CD4-positive, alpha-beta T cell treated with Interleukin-10 for 1 hour (primary cell): ENCODE measurements around the gene PAPLN.
"Not testable (repeated sequence)": the region's sequence is repeated elsewhere in the genome, so short reads cannot be mapped to it uniquely, and the experiment has no call there.

Source experiments
- DNase-seq: peaks from one replicate; pipeline ENCODE4 v3.0.0-alpha.2; 2020

PAPLN gene

DNA sequence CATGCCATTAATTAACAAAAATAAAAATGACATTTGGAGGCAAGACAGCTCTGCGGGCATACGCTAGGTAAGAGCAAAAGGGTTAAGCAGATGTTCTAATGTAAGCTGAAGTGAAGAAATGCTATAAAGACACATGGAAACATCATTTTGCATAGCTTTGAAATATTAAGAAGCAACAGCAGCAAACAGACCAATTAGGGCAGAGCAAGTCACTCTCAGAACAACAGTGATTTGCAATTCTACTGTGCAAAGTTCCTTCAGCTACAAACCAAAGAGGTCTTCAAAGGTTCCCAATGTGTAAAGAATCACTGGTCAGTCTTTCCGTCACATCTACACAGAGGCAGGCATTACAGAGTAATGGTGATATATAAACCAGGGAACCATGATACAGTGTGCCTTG lies 68.2 kb downstream of the PAPLN start:
- no peak for DNase-seq

DNA sequence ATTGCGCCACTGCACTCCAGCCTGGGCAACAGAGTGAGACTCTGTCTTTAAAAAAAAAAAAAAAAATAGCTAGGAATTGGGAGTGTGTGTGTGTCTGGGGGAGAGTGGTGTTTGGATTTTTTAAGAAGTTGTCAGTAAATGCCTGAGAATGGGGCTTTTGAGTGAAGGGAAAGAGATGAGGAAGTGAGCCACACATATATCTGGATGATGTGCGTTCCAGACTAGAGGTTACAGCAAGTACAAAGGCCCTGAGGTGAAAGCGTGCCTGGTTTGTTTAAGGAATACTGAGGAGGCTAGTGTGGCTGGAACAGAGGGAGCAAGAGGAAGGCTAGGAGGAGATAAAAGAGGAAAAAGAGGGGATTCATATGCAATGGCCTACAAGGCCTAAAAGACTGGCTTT lies 70.0 kb downstream of the PAPLN start:
- DNase-seq: no peak

DNA sequence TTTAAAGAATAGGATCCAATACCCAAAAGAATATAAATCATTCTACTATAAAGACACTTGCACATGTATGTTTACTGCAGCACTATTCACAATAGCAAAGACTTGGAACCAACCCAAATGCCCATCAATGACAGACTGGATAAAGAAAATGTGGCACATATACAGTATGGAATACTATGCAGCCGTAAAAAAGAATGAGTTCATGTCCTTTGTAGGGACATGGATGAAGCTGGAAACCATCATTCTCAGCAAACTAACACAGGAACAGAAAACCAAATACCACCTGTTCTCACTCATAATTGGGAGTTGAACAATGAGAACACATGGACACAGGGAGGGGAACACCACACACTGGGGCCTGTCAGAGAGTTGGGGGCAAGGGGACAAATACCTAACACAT lies 71.9 kb downstream of the PAPLN start:
- not testable (repeated sequence) for DNase-seq

DNA sequence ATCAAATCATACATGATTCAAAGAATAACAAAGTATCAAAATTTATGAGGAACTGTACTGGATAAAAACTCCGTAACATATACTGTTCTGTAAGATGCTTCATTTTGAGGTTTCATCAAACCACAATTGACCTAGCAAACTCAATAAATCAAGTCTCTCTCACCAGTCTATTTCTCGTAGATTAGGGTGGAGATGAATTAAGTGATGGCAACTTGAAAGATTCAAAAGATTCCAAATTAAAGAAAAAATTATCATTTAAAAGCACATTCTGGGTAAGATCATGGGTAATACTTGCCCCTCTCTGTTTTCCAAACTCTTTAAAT lies 74.4 kb downstream of the PAPLN start:
- DNase-seq: no peak

- DNase-seq: no peak
These were observed 75.4 kb downstream of the PAPLN start for GRCh38 chr14:73312687-73313086.

DNA sequence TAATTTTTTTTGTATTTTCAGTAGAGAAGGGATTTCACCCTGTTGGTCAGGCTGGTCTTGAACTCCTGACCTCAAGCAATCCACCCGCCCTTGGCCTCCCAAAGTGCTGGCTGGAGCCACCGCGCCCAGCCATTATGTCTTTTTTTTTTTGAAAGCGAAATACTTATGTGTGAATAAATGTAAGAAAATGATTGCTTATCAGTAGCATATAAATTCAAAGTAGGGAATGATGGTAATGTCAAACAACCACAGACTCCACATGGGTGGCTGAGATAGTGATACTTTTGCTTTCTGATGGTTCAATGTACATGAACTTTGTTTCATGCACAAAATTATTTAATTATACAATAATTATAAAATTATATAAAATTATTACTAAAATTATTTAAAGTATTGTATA lies 75.8 kb downstream of the PAPLN start:
- no peak for DNase-seq

GRCh38 chr14:73323896-73324399 lies 86.6 kb downstream of the PAPLN start:
- no peak for DNase-seq
